C4-2B (cell line): ENCODE data around the gene SESN1.

ENCODE experiments used
- CTCF ChIP-seq: fragments of 450-650 bp; conservative IDR thresholded peaks from 2 replicates; pipeline ENCODE4 v1.5.1; 2017; ENCODE audit warnings: mild to moderate bottlenecking
- ZFX ChIP-seq: fragments of 450-650 bp; IDR thresholded peaks from 2 replicates; pipeline ENCODE4 v1.6.1; 2017

GRCh38 chr6:108941281-108941680 is 153.4 kb downstream of the SESN1 start:
- TF ChIP-seq CTCF (no peak), ZFX (no peak)
